B cell (primary cell): ENCODE measurements around the gene SLC39A2.

Experiments
- CTCF ChIP-seq: fragments of 200-600 bp; IDR thresholded peaks from one replicate; pipeline ENCODE4 v1.8.0; 2022; ENCODE audit warnings: antibody characterized with exemption, mild to moderate bottlenecking
- EZH2 ChIP-seq: IDR thresholded peaks from 2 replicates; pipeline ENCODE4 v1.6.1; 2012; ENCODE audit warnings: borderline replicate concordance, low read depth, mild to moderate bottlenecking, moderate library complexity, low read length; ENCODE audit not compliant: insufficient read depth, poor library complexity, severe bottlenecking

- TF ChIP-seq CTCF: no peak
- TF ChIP-seq EZH2: no peak
Observed at GRCh38 chr14:20956376-20956976, 42.6 kb upstream of the SLC39A2 start.
